WERI-Rb-1 (cell line): Measurements from ENCODE around the gene KIRREL3.

Experiments
- DNase-seq: peaks from one replicate; pipeline ENCODE4 v3.0.0-alpha.2; 2020
- H3K27ac ChIP-seq: fragments of 250-450 bp; sonication (Bioruptor Pico); 2 replicates; pipeline ENCODE4 v1.5.1; 2020; ENCODE audit warnings: mild to moderate bottlenecking, moderate library complexity
- H3K27me3 ChIP-seq: fragments of 250-450 bp; sonication (Bioruptor Pico); 2 replicates; pipeline ENCODE4 v1.5.1; 2021; ENCODE audit warnings: mild to moderate bottlenecking, low read depth, moderate library complexity; ENCODE audit not compliant: insufficient read depth, severe bottlenecking
- H3K36me3 ChIP-seq: fragments of 250-450 bp; sonication (Bioruptor Pico); 2 replicates; pipeline ENCODE4 v1.5.1; 2020; ENCODE audit warnings: mild to moderate bottlenecking, moderate library complexity
- H3K4me3 ChIP-seq: 2 replicates; pipeline ENCODE4 v1.5.1; 2011; ENCODE audit warnings: low read depth, mild to moderate bottlenecking, control low read depth, low read length
- H3K9me3 ChIP-seq: fragments of 250-450 bp; sonication (Bioruptor Pico); 2 replicates; pipeline ENCODE4 v1.5.1; 2021; ENCODE audit warnings: mild to moderate bottlenecking, moderate library complexity; ENCODE audit not compliant: severe bottlenecking
- CTCF ChIP-seq: IDR thresholded peaks from 2 replicates; pipeline ENCODE4 v1.5.1; 2011; ENCODE audit warnings: low read depth, mild to moderate bottlenecking, control low read depth, inconsistent platforms, low read length

KIRREL3 gene

GRCh38 chr11:126530416-126530815 lies 470.2 kb downstream of the KIRREL3 start:
- Histone ChIP-seq H3K4me3 (no peak overlapping the region), H3K9me3 (no peaks in the 10 kb centered on the region), H3K27ac (no peak overlapping the region), H3K36me3 (no peaks in the 10 kb centered on the region), H3K27me3 (no peaks in the 10 kb centered on the region)
- TF ChIP-seq CTCF = no peak
- DNase-seq = no peak

GRCh38 chr11:126529037-126529436 lies 471.5 kb downstream of the KIRREL3 start:
- no peak for DNase-seq
- Histone ChIP-seq H3K4me3 (no peak overlapping the region), H3K27me3 (no peaks in the 10 kb centered on the region), H3K27ac (no peak overlapping the region), H3K36me3 (no peaks in the 10 kb centered on the region), H3K9me3 (no peaks in the 10 kb centered on the region)
- TF ChIP-seq CTCF = no peak

GRCh38 chr11:126528075-126528474 lies 472.5 kb downstream of the KIRREL3 start:
- no peak overlapping the region for H3K27ac ChIP-seq
- DNase-seq = no peak
- H3K4me3 ChIP-seq = no peak overlapping the region
- no peaks in the 10 kb centered on the region for H3K27me3 ChIP-seq
- TF ChIP-seq CTCF = no peak
- no peaks in the 10 kb centered on the region for H3K36me3 ChIP-seq
- no peaks in the 10 kb centered on the region for H3K9me3 ChIP-seq

GRCh38 chr11:126527651-126528050 lies 472.9 kb downstream of the KIRREL3 start:
- no peaks in the 10 kb centered on the region for H3K27me3 ChIP-seq
- H3K4me3 ChIP-seq = no peak overlapping the region
- no peak overlapping the region for H3K27ac ChIP-seq
- no peak for TF ChIP-seq CTCF
- no peaks in the 10 kb centered on the region for H3K9me3 ChIP-seq
- no peaks in the 10 kb centered on the region for H3K36me3 ChIP-seq
- no peak for DNase-seq

- H3K27ac ChIP-seq = no peak overlapping the region
- H3K4me3 ChIP-seq = no peak overlapping the region
- no peaks in the 10 kb centered on the region for H3K9me3 ChIP-seq
- no peak for TF ChIP-seq CTCF
- H3K36me3 ChIP-seq = no peaks in the 10 kb centered on the region
- no peak for DNase-seq
- no peaks in the 10 kb centered on the region for H3K27me3 ChIP-seq
These were observed 474.1 kb downstream of the KIRREL3 start for GRCh38 chr11:126526471-126526870.

- Histone ChIP-seq H3K27ac (no peak overlapping the region), H3K36me3 (no peaks in the 10 kb centered on the region), H3K4me3 (no peak overlapping the region), H3K9me3 (no peaks in the 10 kb centered on the region), H3K27me3 (no peaks in the 10 kb centered on the region)
- TF ChIP-seq CTCF = no peak
- no peak for DNase-seq
These were observed 474.9 kb downstream of the KIRREL3 start for GRCh38 chr11:126525702-126526101.
